GM10248 (cell line): ENCODE data around the gene STX8.
"Not testable (repeated sequence)": the region's sequence is repeated elsewhere in the genome, so short reads cannot be mapped to it uniquely, and the experiment has no call there.

Experiments
- CTCF ChIA-PET: fragments of 300-600 bp; sonication (Branson Sonifier 250); formaldehyde crosslinking; extraction: SDS; loops from one replicate; lab custom pipeline; 2021; ENCODE audit warnings: antibody characterized with exemption; lab: Yijun Ruan, JAX
- POLR2A ChIA-PET: fragments of 350-650 bp; sonication (Branson Sonifier 250); formaldehyde crosslinking; extraction: SDS; loops from one replicate; lab custom pipeline; 2020; ENCODE audit warnings: antibody characterized with exemption; lab: Yijun Ruan, JAX
- DNase-seq: peaks from one replicate; pipeline ENCODE4 v3.0.0; 2012; ENCODE audit errors: extremely low spot score
- TF ChIP-seq, protein P1 (sequence below): IDR thresholded peaks from 2 replicates; pipeline ENCODE4 v1.5.1; 2012; ENCODE audit warnings: mild to moderate bottlenecking, low read depth; ENCODE audit errors: extremely low read depth, missing control alignments, control extremely low read depth

STX8 gene

DNA sequence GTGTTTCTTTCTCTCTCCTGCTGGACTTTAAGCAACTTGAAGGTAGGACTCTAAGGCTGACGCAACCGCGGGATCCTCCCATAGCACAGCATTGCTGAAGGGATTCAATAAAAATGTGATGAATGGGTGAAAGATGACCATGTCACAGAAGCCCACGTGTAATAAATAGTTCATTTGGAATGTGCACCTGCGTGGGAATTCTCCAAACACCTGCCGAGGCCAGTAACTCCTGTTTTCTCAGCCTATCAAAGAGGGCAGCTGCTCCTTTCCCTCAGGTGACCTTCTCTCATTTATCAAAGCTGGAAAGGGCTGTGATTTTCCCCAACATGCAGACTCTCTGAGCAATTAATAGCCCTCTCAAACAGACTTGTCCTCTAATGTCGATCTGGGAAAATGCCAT is 235.7 kb downstream of the STX8 start:
- ChIA-PET POLR2A (no interaction called here), CTCF (no interaction called here)
- no peak for DNase-seq
- TF ChIP-seq, protein P1, sequence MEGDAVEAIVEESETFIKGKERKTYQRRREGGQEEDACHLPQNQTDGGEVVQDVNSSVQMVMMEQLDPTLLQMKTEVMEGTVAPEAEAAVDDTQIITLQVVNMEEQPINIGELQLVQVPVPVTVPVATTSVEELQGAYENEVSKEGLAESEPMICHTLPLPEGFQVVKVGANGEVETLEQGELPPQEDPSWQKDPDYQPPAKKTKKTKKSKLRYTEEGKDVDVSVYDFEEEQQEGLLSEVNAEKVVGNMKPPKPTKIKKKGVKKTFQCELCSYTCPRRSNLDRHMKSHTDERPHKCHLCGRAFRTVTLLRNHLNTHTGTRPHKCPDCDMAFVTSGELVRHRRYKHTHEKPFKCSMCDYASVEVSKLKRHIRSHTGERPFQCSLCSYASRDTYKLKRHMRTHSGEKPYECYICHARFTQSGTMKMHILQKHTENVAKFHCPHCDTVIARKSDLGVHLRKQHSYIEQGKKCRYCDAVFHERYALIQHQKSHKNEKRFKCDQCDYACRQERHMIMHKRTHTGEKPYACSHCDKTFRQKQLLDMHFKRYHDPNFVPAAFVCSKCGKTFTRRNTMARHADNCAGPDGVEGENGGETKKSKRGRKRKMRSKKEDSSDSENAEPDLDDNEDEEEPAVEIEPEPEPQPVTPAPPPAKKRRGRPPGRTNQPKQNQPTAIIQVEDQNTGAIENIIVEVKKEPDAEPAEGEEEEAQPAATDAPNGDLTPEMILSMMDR: no peak

DNA sequence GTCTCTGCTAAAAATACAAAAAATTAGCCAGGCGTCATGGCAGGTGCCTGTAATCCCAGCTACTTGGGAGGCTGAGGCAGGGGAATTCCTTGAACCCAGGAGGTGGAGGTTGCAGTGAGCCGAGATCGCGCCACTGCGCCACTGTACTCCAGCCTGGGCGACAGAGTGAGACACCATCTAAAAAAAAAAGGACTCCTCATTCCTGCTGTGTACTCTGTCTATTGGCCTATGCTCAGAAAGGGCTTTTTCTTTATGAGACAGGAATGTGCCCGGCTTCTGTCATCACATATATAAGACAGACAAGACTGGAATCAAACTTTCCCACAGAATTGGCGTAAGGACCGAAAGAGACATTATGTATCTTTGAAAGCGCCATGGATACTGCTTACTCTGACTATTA is 236.1 kb downstream of the STX8 start:
- POLR2A ChIA-PET, CTCF ChIA-PET, DNase-seq: not testable (repeated sequence)

DNA sequence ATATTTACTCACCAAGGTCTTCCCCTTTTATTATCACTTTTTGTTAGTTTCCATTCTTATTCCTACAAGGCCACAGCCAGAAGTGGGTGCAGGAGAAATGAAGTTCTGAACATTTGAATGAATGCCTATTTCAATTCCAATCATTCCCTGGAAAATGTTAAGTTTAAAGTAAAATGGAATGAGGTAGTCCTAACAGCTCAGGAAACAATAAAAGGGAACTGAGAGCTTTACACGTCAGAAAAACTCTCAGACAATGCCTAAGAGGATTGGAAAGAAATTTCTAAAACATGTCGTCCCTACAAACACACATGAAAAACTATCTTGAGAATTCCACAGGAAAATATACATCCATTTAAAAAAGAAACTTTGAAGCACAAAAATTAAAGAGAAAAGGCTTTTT is 238.8 kb downstream of the STX8 start:
- no peak for DNase-seq
- CTCF ChIA-PET: no interaction called here

DNA sequence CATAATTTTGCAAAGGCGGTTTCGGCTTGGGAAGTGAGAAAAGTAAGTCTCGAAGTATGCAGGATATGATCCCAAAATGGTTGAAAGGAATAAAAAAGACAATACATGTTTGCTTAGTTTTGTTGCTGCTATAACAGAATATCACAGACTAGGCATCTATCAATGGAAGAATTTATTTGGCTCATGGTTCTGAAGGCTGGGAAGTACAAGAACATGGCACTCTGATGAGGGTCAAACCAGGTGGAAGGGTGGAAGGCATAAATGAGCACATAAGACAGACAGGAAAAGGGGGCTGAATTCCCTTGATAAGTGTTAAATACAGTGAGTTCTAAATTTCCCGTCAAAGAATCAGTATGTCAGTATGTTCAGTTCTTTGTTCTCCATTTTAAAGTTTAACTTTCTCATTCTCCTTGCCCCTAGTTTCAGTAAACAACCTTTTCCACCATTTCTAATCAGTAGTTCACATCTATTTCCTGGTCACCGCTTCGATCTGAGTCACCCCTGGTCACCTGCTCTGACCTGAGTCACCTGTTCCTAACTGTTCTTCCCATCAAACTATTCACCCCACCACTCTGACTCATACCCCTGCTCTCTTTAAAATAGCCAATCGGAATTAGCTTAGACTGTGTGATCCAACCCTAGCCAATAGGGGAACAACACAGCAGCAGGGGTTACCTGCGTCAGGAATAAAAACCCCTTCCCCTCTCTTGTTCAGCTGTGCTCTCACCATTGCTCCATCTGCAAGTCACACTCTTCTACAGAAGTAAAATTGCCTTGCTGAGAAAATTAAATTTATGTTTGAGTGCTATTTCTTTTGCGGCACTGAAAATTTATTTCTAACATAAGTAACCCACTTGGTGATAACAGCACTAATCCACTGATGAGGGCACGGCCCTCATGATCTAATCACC is 240.8 kb downstream of the STX8 start:
- TF ChIP-seq, protein P1: no peak
- DNase-seq: no peak
- ChIA-PET CTCF (no interaction called here), POLR2A (no interaction called here)

More for the DNA sequence above, 238.8 kb downstream of the STX8 start:
- TF ChIP-seq, protein P1: no peak
- POLR2A ChIA-PET: no interaction called here

DNA sequence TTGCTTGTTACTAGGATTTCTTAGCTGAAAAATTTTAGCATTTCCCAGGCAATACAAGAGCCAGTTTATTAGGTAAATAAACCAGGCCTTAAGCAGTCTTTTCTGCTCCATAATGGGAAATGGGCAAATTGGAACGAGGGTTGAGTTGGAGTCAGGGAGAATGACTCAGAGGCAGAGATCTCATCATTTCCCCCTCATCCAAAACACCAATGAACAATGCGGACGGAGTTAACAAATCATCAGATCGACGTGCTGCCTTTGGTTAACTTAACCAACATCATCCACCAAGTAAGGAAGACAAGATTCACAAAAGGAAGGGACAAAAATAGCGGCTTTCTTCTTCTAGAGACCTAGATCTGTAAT is 243.5 kb downstream of the STX8 start:
- TF ChIP-seq, protein P1: no peak
- ChIA-PET POLR2A (no interaction called here), CTCF (no interaction called here)
- DNase-seq: no peak

DNA sequence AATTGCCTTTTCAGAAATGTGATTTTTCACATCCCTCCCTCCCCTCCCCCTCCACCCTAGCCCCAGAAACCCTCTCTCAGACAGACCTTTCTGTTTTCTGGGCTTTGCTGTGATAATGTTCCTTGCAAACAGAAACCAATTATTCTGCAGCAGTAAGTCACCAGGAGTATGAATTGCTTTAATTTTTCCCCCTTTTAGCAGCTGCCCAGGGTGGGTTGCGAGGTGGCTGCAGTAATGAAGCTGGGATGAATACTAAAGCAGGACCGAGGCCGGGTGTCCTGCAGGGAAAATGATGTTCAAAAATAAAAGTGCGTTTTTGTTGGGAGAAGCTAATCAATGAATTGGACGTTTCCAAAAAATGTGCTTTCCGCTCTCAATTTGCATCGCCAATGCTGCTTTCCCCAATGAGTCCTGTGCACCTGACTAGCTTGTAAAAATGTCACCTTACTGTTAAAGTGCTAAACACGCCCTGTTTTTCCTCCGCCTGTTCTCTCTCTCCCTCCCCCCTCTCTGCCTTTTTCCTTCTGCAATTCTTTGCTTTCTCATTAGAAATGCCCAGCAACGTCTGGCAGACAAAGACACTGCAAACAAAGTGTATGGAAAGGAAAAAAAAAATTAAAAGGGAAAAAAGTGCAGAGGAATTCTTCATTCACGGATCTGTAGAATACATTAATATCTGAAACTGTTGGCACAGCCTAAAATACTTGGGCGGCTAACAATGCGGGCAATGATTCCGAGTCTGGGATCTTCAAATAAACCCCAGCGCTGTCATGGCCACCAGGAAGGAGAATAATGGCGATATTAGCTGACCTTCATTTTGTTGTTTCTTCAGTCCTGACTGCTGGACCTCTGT is 244.1 kb downstream of the STX8 start:
- no peak for DNase-seq
- ChIA-PET CTCF (no interaction called here), POLR2A (no interaction called here)
- TF ChIP-seq, protein P1: no peak
